ENCODE data around the gene TRIM44. TPM values are rescaled to one million over a fixed set of nuclear protein-coding genes. Genes with fewer than 3 reads are reported as not detected.
"Not testable (repeated sequence)": the region's sequence is repeated elsewhere in the genome, so short reads cannot be mapped to it uniquely, and the experiment has no call there.

Gene TRIM44
- total RNA-seq, 6 experiments from 2014 or later, result 56.7 to 65.0 (median 60.1) TPM

- no peak for DNase-seq
- Mint-ChIP-seq H3K9me3 (no peaks in the 10 kb centered on the region), H3K4me3 (no peak overlapping the region), H3K27ac (no peak overlapping the region), H3K36me3 (ENCODE audit: low read depth) (no peaks in the 10 kb centered on the region), H3K27me3 (ENCODE audit: insufficient read depth) (peaks cover 20% of the 10 kb centered on the region), H3K4me1 (ENCODE audit: low read depth) (no peaks in the 10 kb centered on the region)
- no peak for TF ChIP-seq CTCF (IDR thresholded peaks at IDR 0.05)
Observed at GRCh38 chr11:35853971-35854370, 191.4 kb downstream of the TRIM44 start.

- Mint-ChIP-seq H3K27me3 (ENCODE audit: insufficient read depth) (peaks cover 17% of the 10 kb centered on the region), H3K27ac (no peak overlapping the region), H3K4me1 (ENCODE audit: low read depth) (no peaks in the 10 kb centered on the region), H3K36me3 (ENCODE audit: low read depth) (no peaks in the 10 kb centered on the region), H3K4me3 (no peak overlapping the region), H3K9me3 (no peaks in the 10 kb centered on the region)
- no peak for DNase-seq
- TF ChIP-seq CTCF (IDR thresholded peaks at IDR 0.05), result no peak
Observed at GRCh38 chr11:35855671-35856070, 193.1 kb downstream of the TRIM44 start.

GRCh38 chr11:35856259-35856658, 193.7 kb downstream of the TRIM44 start:
- no peak for TF ChIP-seq CTCF (IDR thresholded peaks at IDR 0.05)
- H3K4me3 Mint-ChIP-seq, result no peak overlapping the region
- no peaks in the 10 kb centered on the region for H3K4me1 Mint-ChIP-seq (ENCODE audit: low read depth)
- no peak for DNase-seq
- H3K27ac Mint-ChIP-seq, result no peak overlapping the region
- no peaks in the 10 kb centered on the region for H3K36me3 Mint-ChIP-seq (ENCODE audit: low read depth)
- H3K9me3 Mint-ChIP-seq, result no peaks in the 10 kb centered on the region
- peaks cover 17% of the 10 kb centered on the region for H3K27me3 Mint-ChIP-seq (ENCODE audit: insufficient read depth)

DNA sequence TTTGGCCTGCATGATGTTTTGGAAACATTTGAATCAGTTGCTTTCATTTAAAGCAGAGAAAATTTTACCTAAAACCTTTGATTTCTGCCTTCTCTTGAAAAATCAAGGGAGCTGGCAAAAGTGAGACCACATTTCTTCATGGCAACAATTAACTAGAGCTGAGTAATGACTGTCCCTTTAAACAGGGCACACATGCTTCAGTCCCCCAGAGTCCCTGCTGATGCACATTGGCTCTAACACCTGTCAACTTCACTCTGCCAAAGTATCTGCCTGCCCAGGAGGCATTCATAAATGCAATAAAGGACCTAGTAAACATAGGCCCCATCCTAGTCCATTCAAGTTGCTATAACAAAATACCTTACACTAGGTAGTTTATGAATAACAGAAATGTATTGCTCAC, 194.2 kb downstream of the TRIM44 start:
- Mint-ChIP-seq H3K27ac (no peak overlapping the region), H3K9me3 (no peaks in the 10 kb centered on the region), H3K27me3 (ENCODE audit: insufficient read depth) (peaks cover 17% of the 10 kb centered on the region), H3K36me3 (ENCODE audit: low read depth) (no peaks in the 10 kb centered on the region), H3K4me3 (no peak overlapping the region), H3K4me1 (ENCODE audit: low read depth) (no peaks in the 10 kb centered on the region)
- TF ChIP-seq CTCF (IDR thresholded peaks at IDR 0.05), result no peak
- no peak for DNase-seq

- TF ChIP-seq CTCF (IDR thresholded peaks at IDR 0.05), result no peak
- Mint-ChIP-seq H3K27me3 (ENCODE audit: insufficient read depth) (peaks cover 17% of the 10 kb centered on the region), H3K36me3 (ENCODE audit: low read depth) (no peaks in the 10 kb centered on the region), H3K4me1 (ENCODE audit: low read depth) (no peaks in the 10 kb centered on the region), H3K4me3 (no peak overlapping the region), H3K9me3 (no peaks in the 10 kb centered on the region), H3K27ac (no peak overlapping the region)
- DNase-seq, result no peak
Observed at GRCh38 chr11:35857922-35858321, 195.3 kb downstream of the TRIM44 start.

DNA sequence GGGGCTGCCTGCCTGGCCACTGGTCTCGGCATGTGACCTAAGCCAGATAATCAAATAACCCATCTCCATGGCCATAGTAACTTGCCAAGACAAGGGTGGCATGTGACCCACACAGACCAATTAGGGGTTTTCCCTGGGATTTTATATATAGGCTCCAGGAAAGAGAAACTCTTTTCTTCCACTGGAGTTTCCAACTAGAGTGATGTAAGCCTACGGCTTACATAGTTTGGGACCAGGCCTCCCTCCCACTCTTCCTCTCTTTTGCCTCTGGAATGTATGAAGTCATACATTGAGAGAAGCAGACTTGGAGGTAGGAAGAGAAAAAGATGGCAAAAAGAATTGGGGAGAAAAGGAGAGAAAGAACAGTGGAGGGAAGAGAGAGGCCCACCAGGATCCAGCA, 196.7 kb downstream of the TRIM44 start:
- no peaks in the 10 kb centered on the region for H3K36me3 Mint-ChIP-seq (ENCODE audit: low read depth)
- H3K27me3 Mint-ChIP-seq (ENCODE audit: insufficient read depth), result peaks cover 20% of the 10 kb centered on the region
- no peaks in the 10 kb centered on the region for H3K4me1 Mint-ChIP-seq (ENCODE audit: low read depth)
- no peak for TF ChIP-seq CTCF (IDR thresholded peaks at IDR 0.05)
- no peaks in the 10 kb centered on the region for H3K9me3 Mint-ChIP-seq
- H3K4me3 Mint-ChIP-seq, result no peak overlapping the region
- DNase-seq, result no peak
- no peak overlapping the region for H3K27ac Mint-ChIP-seq

GRCh38 chr11:35860194-35860593, 197.6 kb downstream of the TRIM44 start:
- H3K9me3 Mint-ChIP-seq; H3K4me3 Mint-ChIP-seq; H3K4me1 Mint-ChIP-seq (ENCODE audit: low read depth); DNase-seq; H3K36me3 Mint-ChIP-seq (ENCODE audit: low read depth); H3K27ac Mint-ChIP-seq: not testable (repeated sequence)
- peaks cover 18% of the 10 kb centered on the region for H3K27me3 Mint-ChIP-seq (ENCODE audit: insufficient read depth)

Data from HFFc6 (cell line).